Tibial nerve (tissue), 4 donors: ENCODE results near the gene KIRREL3. TPM values are rescaled to one million over a fixed set of nuclear protein-coding genes. Genes with fewer than 3 reads are reported as not detected.

ENCODE experiments used
- DNase-seq, 2 donors: peaks; one replicate each; pipeline ENCODE4 v3.0.0-alpha.2; 2019; ENCODE audit warnings: low spot score in 2 of 2
- H3K27ac ChIP-seq, 4 donors: fragments of 200-600 bp; sonication (generic) in 3 of 4; one replicate each; pipeline ENCODE4 v1.5.1; 2017 to 2019; ENCODE audit warnings: mild to moderate bottlenecking in 1 of 4
- H3K27me3 ChIP-seq, 2 donors: fragments of 200-600 bp; sonication (generic) in 1 of 2; one replicate each; pipeline versions ENCODE4 v1.5.1 to v1.6.0; 2017 to 2019
- H3K36me3 ChIP-seq, 3 donors: fragments of 200-600 bp; sonication (generic); one replicate each; pipeline ENCODE4 v1.5.1; 2018 to 2019
- H3K4me1 ChIP-seq, 4 donors: fragments of 200-600 bp; sonication (generic) in 3 of 4; one replicate each; pipeline ENCODE4 v1.5.1; 2017 to 2019
- H3K4me3 ChIP-seq, 4 donors: fragments of 200-600 bp; sonication (generic) in 3 of 4; one replicate each; pipeline ENCODE4 v1.5.1; 2017 to 2019; ENCODE audit warnings: mild to moderate bottlenecking in 1 of 4, moderate library complexity in 1 of 4
- H3K9me3 ChIP-seq, 4 donors: fragments of 200-600 bp; sonication (generic) in 3 of 4; one replicate each; pipeline ENCODE4 v1.5.1; 2017 to 2019
- EP300 ChIP-seq, 2 donors: sonication (generic); formaldehyde crosslinking; IDR thresholded peaks; one replicate each; pipeline ENCODE4 v1.6.1; 2017; ENCODE audit warnings: antibody characterized with exemption in 2 of 2, mild to moderate bottlenecking in 1 of 2
- POLR2A ChIP-seq, 2 donors: fragments of 450-650 bp; IDR thresholded peaks; one replicate each; pipeline ENCODE4 v1.6.1; 2017; ENCODE audit warnings: antibody characterized with exemption in 2 of 2, mild to moderate bottlenecking in 2 of 2, moderate library complexity in 2 of 2
- WGBS, 2 donors: methylation state at CpG; one replicate each; pipeline ENCODE4 v1.1.5; 2018; 5-methylcytosine and 5-hydroxymethylcytosine counted together
- total RNA-seq, 4 donors: library from RNA; depleted of rRNA; stranded (reverse); fragments of >200 nt; gene quantifications; one replicate each; pipeline ENCODE4 v1.1.0, GENCODE V29; 2016
- TF ChIP-seq, protein P1 (sequence below), 5 experiments: fragments of 200-600 bp in 3 of 5; fragments of 450-650 bp in 2 of 5; sonication (generic) in 3 of 5; IDR thresholded peaks; one replicate each; pipeline ENCODE4 v1.5.1; 2016 to 2019; ENCODE audit warnings: antibody characterized with exemption in 5 of 5, mild to moderate bottlenecking in 3 of 5, moderate library complexity in 2 of 5

KIRREL3 gene
- total RNA-seq, 4 donors from 2014 or later: not detected

DNA sequence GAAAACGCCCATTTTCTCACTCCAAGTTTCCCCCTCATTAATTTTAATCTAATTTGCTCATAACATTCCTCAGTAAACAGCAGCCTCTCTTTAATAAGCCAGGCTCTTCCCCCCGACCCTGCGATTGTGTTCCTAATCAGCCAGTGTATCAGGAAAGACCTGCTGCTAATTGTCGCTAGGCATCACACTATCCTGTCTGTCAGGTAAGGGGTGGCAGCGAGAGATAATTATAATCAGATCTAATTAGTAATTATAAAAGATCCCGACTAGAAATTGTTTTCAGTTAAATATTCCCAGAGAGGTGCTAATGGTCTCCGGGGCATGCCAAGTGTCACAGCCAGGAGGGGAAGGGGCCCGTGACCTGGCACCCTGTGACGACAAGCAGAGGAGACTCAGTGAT lies 502.3 kb downstream of the KIRREL3 start:
- Histone ChIP-seq H3K4me1 (no peaks in the 10 kb centered on the region), H3K36me3 (no peaks in the 10 kb centered on the region), H3K9me3 (peaks cover 0 to under 1% (median 0%) of the 10 kb centered on the region in 4 donors), H3K27ac (no peak overlapping the region), H3K4me3 (no peak overlapping the region), H3K27me3 (peaks cover 0 to 31% of the 10 kb centered on the region in 2 donors)
- TF ChIP-seq, protein P1, sequence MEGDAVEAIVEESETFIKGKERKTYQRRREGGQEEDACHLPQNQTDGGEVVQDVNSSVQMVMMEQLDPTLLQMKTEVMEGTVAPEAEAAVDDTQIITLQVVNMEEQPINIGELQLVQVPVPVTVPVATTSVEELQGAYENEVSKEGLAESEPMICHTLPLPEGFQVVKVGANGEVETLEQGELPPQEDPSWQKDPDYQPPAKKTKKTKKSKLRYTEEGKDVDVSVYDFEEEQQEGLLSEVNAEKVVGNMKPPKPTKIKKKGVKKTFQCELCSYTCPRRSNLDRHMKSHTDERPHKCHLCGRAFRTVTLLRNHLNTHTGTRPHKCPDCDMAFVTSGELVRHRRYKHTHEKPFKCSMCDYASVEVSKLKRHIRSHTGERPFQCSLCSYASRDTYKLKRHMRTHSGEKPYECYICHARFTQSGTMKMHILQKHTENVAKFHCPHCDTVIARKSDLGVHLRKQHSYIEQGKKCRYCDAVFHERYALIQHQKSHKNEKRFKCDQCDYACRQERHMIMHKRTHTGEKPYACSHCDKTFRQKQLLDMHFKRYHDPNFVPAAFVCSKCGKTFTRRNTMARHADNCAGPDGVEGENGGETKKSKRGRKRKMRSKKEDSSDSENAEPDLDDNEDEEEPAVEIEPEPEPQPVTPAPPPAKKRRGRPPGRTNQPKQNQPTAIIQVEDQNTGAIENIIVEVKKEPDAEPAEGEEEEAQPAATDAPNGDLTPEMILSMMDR (IDR thresholded peaks at IDR 0.05): no peak
- TF ChIP-seq EP300 (IDR thresholded peaks at IDR 0.05) (no peak), POLR2A (IDR thresholded peaks at IDR 0.05) (no peak)
- WGBS, 2 donors: 77 to 79% methylated on average over 9 of the region's 9 CpGs
- no peak for DNase-seq

- no peaks in the 10 kb centered on the region for H3K36me3 ChIP-seq
- 52 to 75% methylated on average over 2 to 4 of the region's 4 CpGs for WGBS, 2 donors
- TF ChIP-seq, protein P1 (IDR thresholded peaks at IDR 0.05): no peak
- no peak for TF ChIP-seq POLR2A (IDR thresholded peaks at IDR 0.05)
- TF ChIP-seq EP300 (IDR thresholded peaks at IDR 0.05): no peak
- no peaks in the 10 kb centered on the region for H3K9me3 ChIP-seq
- no peak overlapping the region for H3K27ac ChIP-seq
- no peaks in the 10 kb centered on the region for H3K4me1 ChIP-seq
- no peak for DNase-seq
- H3K27me3 ChIP-seq: peaks cover 0 to 25% of the 10 kb centered on the region in 2 donors
- no peak overlapping the region for H3K4me3 ChIP-seq
These were observed 502.9 kb downstream of the KIRREL3 start for GRCh38 chr11:126497581-126498122.

GRCh38 chr11:126496576-126497337 lies 503.8 kb downstream of the KIRREL3 start:
- WGBS, 2 donors: 87 to 90% methylated on average over 8 of the region's 8 CpGs

GRCh38 chr11:126495281-126496220 lies 505.0 kb downstream of the KIRREL3 start:
- Histone ChIP-seq H3K27ac (no peak overlapping the region), H3K4me3 (no peak overlapping the region), H3K9me3 (no peaks in the 10 kb centered on the region), H3K4me1 (no peaks in the 10 kb centered on the region), H3K36me3 (no peaks in the 10 kb centered on the region), H3K27me3 (peaks cover 0 to 13% of the 10 kb centered on the region in 2 donors)
- no peak for TF ChIP-seq POLR2A (IDR thresholded peaks at IDR 0.05)
- TF ChIP-seq, protein P1 (IDR thresholded peaks at IDR 0.05): no peak
- DNase-seq: no peak
- 79 to 94% methylated on average over 13 of the region's 13 CpGs for WGBS, 2 donors

More at GRCh38 chr11:126496576-126497337, 503.8 kb downstream of the KIRREL3 start:
- no peaks in the 10 kb centered on the region for H3K36me3 ChIP-seq
- peaks cover 0 to 22% of the 10 kb centered on the region in 2 donors for H3K27me3 ChIP-seq
- no peak for TF ChIP-seq POLR2A (IDR thresholded peaks at IDR 0.05)
- TF ChIP-seq EP300 (IDR thresholded peaks at IDR 0.05): no peak
- TF ChIP-seq, protein P1 (IDR thresholded peaks at IDR 0.05): no peak
- H3K27ac ChIP-seq: no peak overlapping the region
- no peak overlapping the region for H3K4me3 ChIP-seq
- no peaks in the 10 kb centered on the region for H3K4me1 ChIP-seq
- no peak for DNase-seq
- H3K9me3 ChIP-seq: no peaks in the 10 kb centered on the region
